K562 (cell line): Measurements from ENCODE around the gene GJB4. TPM values are rescaled to one million over a fixed set of nuclear protein-coding genes. Genes with fewer than 3 reads are reported as not detected.

Source experiments
- ATAC-seq: fragments of 200-7000 bp; cut with Tn5 transposase; 3 replicates; pipeline ENCODE4 v1.9.1; 2020; ENCODE audit warnings: moderate library complexity
- BruUV-seq: library from RNA; stranded (reverse); fragments of 400-500 nt; replicated peaks from 2 replicates; lab custom pipeline; 2021; lab: Mats Ljungman, UMichigan
- CTCF ChIA-PET: fragments of 300-600 bp; formaldehyde crosslinking; extraction: SDS; loops from one replicate; lab custom pipeline; 2021; ENCODE audit warnings: low intra/inter-chr PET ratio; lab: Yijun Ruan, JAX
- POLR2A ChIA-PET: fragments of 300-600, 350-650 bp; sonication (Branson Sonifier 250); formaldehyde crosslinking; extraction: SDS; loops from one replicate; lab custom pipeline; 2021; ENCODE audit warnings: antibody characterized with exemption, inconsistent platforms; lab: Yijun Ruan, JAX
- DNase-seq, 4 experiments: peaks; one replicate each; pipeline versions ENCODE4 v3.0.0 to v3.0.0-alpha.2; 2011 to 2018; ENCODE audit warnings: low spot score in 3 of 4, mixed read lengths in 3 of 4; ENCODE audit errors: extremely low read depth in 1 of 4
- FAIRE-seq: peaks from 2 replicates; lab custom pipeline; 2011; peaks lifted over from hg19 to GRCh38; lab: Jason Lieb, UNC
- H2AFZ ChIP-seq: 2 replicates; pipeline ENCODE4 v1.6.0; 2011; ENCODE audit warnings: low read depth, low read length, control low read depth, inconsistent platforms
- H3K27ac ChIP-seq: fragments of 200-600 bp; 3 replicates; pipeline ENCODE4 v1.8.0; 2011; ENCODE audit warnings: low read depth, mild to moderate bottlenecking, control low read depth, inconsistent platforms, low read length, moderate library complexity, mixed read lengths; ENCODE audit errors: extremely low read depth
- H3K27me3 ChIP-seq, 2 experiments: fragments of 300-600 bp in 1 of 2; 2 replicates in 1 of 2; 3 replicates in 1 of 2; pipeline versions ENCODE4 v1.6.0 to v1.8.0; 2011; ENCODE audit warnings: inconsistent platforms in 2 of 2, low read length in 2 of 2, mild to moderate bottlenecking in 1 of 2, mixed read lengths in 1 of 2, moderate library complexity in 1 of 2; ENCODE audit not compliant: control insufficient read depth in 2 of 2, insufficient read depth in 2 of 2
- H3K36me3 ChIP-seq: fragments of 300-600 bp; 3 replicates; pipeline ENCODE4 v1.8.0; 2011; ENCODE audit warnings: mild to moderate bottlenecking, low read length, inconsistent platforms; ENCODE audit not compliant: control insufficient read depth, insufficient read depth
- H3K4me1 ChIP-seq, 2 experiments: fragments of 200-600 bp in 1 of 2; replicated peaks in 1 of 2; 2 replicates in 1 of 2; 3 replicates in 1 of 2; pipeline versions ENCODE4 v1.5.1 to v1.8.0; 2011; ENCODE audit warnings: inconsistent platforms in 2 of 2, low read length in 2 of 2, mild to moderate bottlenecking in 1 of 2, mixed read lengths in 1 of 2, moderate library complexity in 1 of 2; ENCODE audit not compliant: control insufficient read depth in 2 of 2, insufficient read depth in 2 of 2
- H3K4me2 ChIP-seq: 2 replicates; pipeline ENCODE4 v1.6.1; 2011; ENCODE audit warnings: low read length, control low read depth, inconsistent platforms, mixed read lengths; ENCODE audit not compliant: insufficient read depth
- H3K4me3 ChIP-seq: fragments of 200-600 bp; sonication (generic), shearing (Covaris generic); 2 replicates; pipeline ENCODE4 v1.5.1; 2016; ENCODE audit warnings: control low read depth, inconsistent platforms
- H3K79me2 ChIP-seq: fragments of 200-600 bp; 3 replicates; pipeline ENCODE4 v1.8.0; 2011; ENCODE audit warnings: low read length, inconsistent platforms; ENCODE audit not compliant: control insufficient read depth, insufficient read depth
- H3K9ac ChIP-seq, 2 experiments: 2 replicates each; pipeline versions ENCODE4 v1.6.0 to v1.6.1; 2011; ENCODE audit warnings: low read depth in 2 of 2, low read length in 2 of 2, control low read depth in 1 of 2, inconsistent platforms in 1 of 2, mild to moderate bottlenecking in 1 of 2, mixed read lengths in 1 of 2; ENCODE audit not compliant: insufficient read depth in 1 of 2
- H3K9me1 ChIP-seq: one replicate; pipeline ENCODE4 v1.6.0; 2011; ENCODE audit warnings: inconsistent platforms, mild to moderate bottlenecking, low read length, moderate library complexity; ENCODE audit not compliant: control insufficient read depth, insufficient read depth
- H3K9me3 ChIP-seq: replicated peaks from 2 replicates; pipeline ENCODE4 v1.5.1; 2011; ENCODE audit warnings: low read depth, low read length, inconsistent platforms; ENCODE audit not compliant: control insufficient read depth, insufficient read depth
- H4K20me1 ChIP-seq: replicated peaks from 2 replicates; pipeline ENCODE4 v1.6.1; 2011; ENCODE audit warnings: low read length, inconsistent platforms, mixed read lengths; ENCODE audit not compliant: control insufficient read depth, insufficient read depth
- E2F6 ChIP-seq, 2 experiments: IDR thresholded peaks; 2 replicates each; pipeline ENCODE4 v1.6.1; 2011; ENCODE audit warnings: borderline replicate concordance in 1 of 2, control low read depth in 1 of 2, low read depth in 1 of 2, low read length in 1 of 2, mild to moderate bottlenecking in 1 of 2, mixed read lengths in 1 of 2, moderate library complexity in 1 of 2; ENCODE audit not compliant: insufficient read depth in 1 of 2, insufficient read length in 1 of 2, poor library complexity in 1 of 2, severe bottlenecking in 1 of 2; ENCODE audit errors: extremely low read depth in 1 of 2
- GABPB2 ChIP-seq: fragments of 250-450 bp; sonication (Bioruptor Pico); conservative IDR thresholded peaks from 2 replicates; pipeline ENCODE4 v1.5.1; 2021; ENCODE audit warnings: mild to moderate bottlenecking
- KDM1A ChIP-seq, 2 experiments: fragments of 450-650 bp; IDR thresholded peaks; 2 replicates each; pipeline ENCODE4 v1.6.1; 2016; ENCODE audit warnings: mild to moderate bottlenecking in 2 of 2
- ZFP30 ChIP-seq: fragments of 250-450 bp; sonication (Bioruptor Pico); IDR thresholded peaks from 2 replicates; pipeline ENCODE4 v1.8.0; 2022; ENCODE audit warnings: moderate library complexity, mild to moderate bottlenecking, inconsistent platforms, borderline replicate concordance
- ZKSCAN8 ChIP-seq: fragments of 200-800 bp; sonication (Bioruptor generic); IDR thresholded peaks from 2 replicates; pipeline ENCODE4 v1.6.1; 2016; ENCODE audit warnings: missing genetic modification characterization, missing compliant biosample characterization
- ZNF143 ChIP-seq: sonication (generic); formaldehyde crosslinking; IDR thresholded peaks from 2 replicates; pipeline ENCODE4 v1.9.0; 2022; ENCODE audit warnings: mild to moderate bottlenecking, missing genetic modification reagents
- ZNF239 ChIP-seq: fragments of 250-450 bp; sonication (Bioruptor Pico); IDR thresholded peaks from 2 replicates; pipeline ENCODE4 v1.4.0; 2020; ENCODE audit warnings: mild to moderate bottlenecking
- ZNF586 ChIP-seq: fragments of 450-650 bp; formaldehyde crosslinking; conservative IDR thresholded peaks from 2 replicates; pipeline ENCODE4 v1.4.0; 2020; ENCODE audit warnings: mild to moderate bottlenecking, moderate library complexity
- WGBS: fragments of 100-300 bp; shearing (Covaris generic); methylation state at CpG from one replicate; pipeline ENCODE4 v1.1.6; 2016; ENCODE audit warnings: low coverage, mixed read lengths; ENCODE audit not compliant: insufficient coverage; ENCODE audit errors: missing lambda C conversion rate; 5-methylcytosine and 5-hydroxymethylcytosine counted together
- in situ Hi-C: fragments of 300-500 bp; cut with MboI; formaldehyde crosslinking; loops from 4 replicates; pipeline ENCODE4 v1.15.0; 2018; ENCODE audit warnings: inconsistent platforms, mixed read lengths
- intact Hi-C: fragments of 100-400 bp; cut with micrococcal nuclease; formaldehyde crosslinking; loops from 2 replicates; pipeline ENCODE4 v1.14.2; 2022
- polyA plus RNA-seq, 8 experiments: library from polyadenylated mRNA; depleted of rRNA in 4 of 8; stranded (reverse) in 5 of 8; unstranded in 3 of 8; fragments of >200 nt; fragmentation: Nextera tagmentation in 2 of 8; fragmentation: Illumina TruSeq in 1 of 8; extraction: Ambion mirVana in 2 of 8; extraction: Trizol in 1 of 8; gene quantifications; 2 replicates each; pipeline versions ENCODE4 v1.2.1 to v1.2.3, GENCODE V29; 2011 to 2014; ENCODE audit warnings: inconsistent platforms in 1 of 8, missing spikeins in 1 of 8
- total RNA-seq, 7 experiments: library from RNA; depleted of rRNA in 6 of 7; stranded (reverse); fragments of >200 nt in 6 of 7; fragmentation: Illumina TruSeq in 2 of 7; extraction: Trizol in 2 of 7; gene quantifications; 2 replicates each; pipeline versions ENCODE4 v1.2.1 to v1.2.3, GENCODE V29; 2011 to 2021; ENCODE audit warnings: low replicate concordance in 1 of 7
- TF ChIP-seq, protein P1 (sequence below): fragments of 200-600 bp; sonication (generic); IDR thresholded peaks from one replicate; pipeline ENCODE4 v1.6.1; 2012; ENCODE audit warnings: mild to moderate bottlenecking, low read depth, low read length, inconsistent platforms

GJB4 gene
- total and polyA plus RNA-seq, 9 of the 15 experiments (the other 6 are each of a cell fraction or from before 2014, with no cell fraction given): 0.03 TPM; not detected in 8

GRCh38 chr1:34795916-34796315 lies 36.4 kb downstream of the GJB4 start:
- Histone ChIP-seq H3K36me3 (no peaks in the 10 kb centered on the region), H3K4me3 (no peak overlapping the region), H3K79me2 (no peaks in the 10 kb centered on the region), H3K9me3 (no peaks in the 10 kb centered on the region), H3K9ac (no peak overlapping the region), H4K20me1 (no peaks in the 10 kb centered on the region; the same call in 1 of the 2 replicates), H3K9me1 (no peaks in the 10 kb centered on the region), H2AFZ (no peak overlapping the region), H3K27ac (no peak overlapping the region), H3K27me3 (peaks cover 37 to 77% of the 10 kb centered on the region in 2 experiments), H3K4me2 (no peak overlapping the region), H3K4me1 (peaks cover 0 to 3% of the 10 kb centered on the region in 2 experiments; a peak in 1 of 5 replicates)
- ATAC-seq: no peak
- ChIA-PET POLR2A (interaction anchor here (0.8 kb wide), 1 partner anchor 983 kb away, joined by 3 read pairs; no protein-coding TSS in a partner anchor), CTCF (no interaction called here)
- 2% methylated on average over 6 of the region's 6 CpGs for WGBS
- DNase-seq: no peak
- in situ Hi-C loops: no loop called here
- FAIRE-seq: no peak
- intact Hi-C loops: no loop called here
- BruUV-seq: no TSS peak
- TF ChIP-seq KDM1A (IDR thresholded peaks at IDR 0.05): no peak
- no peak for TF ChIP-seq ZNF143
- no peak for TF ChIP-seq ZFP30 (CRISPR knock-in tag)
- no peak for TF ChIP-seq ZNF586
- TF ChIP-seq, protein P1, sequence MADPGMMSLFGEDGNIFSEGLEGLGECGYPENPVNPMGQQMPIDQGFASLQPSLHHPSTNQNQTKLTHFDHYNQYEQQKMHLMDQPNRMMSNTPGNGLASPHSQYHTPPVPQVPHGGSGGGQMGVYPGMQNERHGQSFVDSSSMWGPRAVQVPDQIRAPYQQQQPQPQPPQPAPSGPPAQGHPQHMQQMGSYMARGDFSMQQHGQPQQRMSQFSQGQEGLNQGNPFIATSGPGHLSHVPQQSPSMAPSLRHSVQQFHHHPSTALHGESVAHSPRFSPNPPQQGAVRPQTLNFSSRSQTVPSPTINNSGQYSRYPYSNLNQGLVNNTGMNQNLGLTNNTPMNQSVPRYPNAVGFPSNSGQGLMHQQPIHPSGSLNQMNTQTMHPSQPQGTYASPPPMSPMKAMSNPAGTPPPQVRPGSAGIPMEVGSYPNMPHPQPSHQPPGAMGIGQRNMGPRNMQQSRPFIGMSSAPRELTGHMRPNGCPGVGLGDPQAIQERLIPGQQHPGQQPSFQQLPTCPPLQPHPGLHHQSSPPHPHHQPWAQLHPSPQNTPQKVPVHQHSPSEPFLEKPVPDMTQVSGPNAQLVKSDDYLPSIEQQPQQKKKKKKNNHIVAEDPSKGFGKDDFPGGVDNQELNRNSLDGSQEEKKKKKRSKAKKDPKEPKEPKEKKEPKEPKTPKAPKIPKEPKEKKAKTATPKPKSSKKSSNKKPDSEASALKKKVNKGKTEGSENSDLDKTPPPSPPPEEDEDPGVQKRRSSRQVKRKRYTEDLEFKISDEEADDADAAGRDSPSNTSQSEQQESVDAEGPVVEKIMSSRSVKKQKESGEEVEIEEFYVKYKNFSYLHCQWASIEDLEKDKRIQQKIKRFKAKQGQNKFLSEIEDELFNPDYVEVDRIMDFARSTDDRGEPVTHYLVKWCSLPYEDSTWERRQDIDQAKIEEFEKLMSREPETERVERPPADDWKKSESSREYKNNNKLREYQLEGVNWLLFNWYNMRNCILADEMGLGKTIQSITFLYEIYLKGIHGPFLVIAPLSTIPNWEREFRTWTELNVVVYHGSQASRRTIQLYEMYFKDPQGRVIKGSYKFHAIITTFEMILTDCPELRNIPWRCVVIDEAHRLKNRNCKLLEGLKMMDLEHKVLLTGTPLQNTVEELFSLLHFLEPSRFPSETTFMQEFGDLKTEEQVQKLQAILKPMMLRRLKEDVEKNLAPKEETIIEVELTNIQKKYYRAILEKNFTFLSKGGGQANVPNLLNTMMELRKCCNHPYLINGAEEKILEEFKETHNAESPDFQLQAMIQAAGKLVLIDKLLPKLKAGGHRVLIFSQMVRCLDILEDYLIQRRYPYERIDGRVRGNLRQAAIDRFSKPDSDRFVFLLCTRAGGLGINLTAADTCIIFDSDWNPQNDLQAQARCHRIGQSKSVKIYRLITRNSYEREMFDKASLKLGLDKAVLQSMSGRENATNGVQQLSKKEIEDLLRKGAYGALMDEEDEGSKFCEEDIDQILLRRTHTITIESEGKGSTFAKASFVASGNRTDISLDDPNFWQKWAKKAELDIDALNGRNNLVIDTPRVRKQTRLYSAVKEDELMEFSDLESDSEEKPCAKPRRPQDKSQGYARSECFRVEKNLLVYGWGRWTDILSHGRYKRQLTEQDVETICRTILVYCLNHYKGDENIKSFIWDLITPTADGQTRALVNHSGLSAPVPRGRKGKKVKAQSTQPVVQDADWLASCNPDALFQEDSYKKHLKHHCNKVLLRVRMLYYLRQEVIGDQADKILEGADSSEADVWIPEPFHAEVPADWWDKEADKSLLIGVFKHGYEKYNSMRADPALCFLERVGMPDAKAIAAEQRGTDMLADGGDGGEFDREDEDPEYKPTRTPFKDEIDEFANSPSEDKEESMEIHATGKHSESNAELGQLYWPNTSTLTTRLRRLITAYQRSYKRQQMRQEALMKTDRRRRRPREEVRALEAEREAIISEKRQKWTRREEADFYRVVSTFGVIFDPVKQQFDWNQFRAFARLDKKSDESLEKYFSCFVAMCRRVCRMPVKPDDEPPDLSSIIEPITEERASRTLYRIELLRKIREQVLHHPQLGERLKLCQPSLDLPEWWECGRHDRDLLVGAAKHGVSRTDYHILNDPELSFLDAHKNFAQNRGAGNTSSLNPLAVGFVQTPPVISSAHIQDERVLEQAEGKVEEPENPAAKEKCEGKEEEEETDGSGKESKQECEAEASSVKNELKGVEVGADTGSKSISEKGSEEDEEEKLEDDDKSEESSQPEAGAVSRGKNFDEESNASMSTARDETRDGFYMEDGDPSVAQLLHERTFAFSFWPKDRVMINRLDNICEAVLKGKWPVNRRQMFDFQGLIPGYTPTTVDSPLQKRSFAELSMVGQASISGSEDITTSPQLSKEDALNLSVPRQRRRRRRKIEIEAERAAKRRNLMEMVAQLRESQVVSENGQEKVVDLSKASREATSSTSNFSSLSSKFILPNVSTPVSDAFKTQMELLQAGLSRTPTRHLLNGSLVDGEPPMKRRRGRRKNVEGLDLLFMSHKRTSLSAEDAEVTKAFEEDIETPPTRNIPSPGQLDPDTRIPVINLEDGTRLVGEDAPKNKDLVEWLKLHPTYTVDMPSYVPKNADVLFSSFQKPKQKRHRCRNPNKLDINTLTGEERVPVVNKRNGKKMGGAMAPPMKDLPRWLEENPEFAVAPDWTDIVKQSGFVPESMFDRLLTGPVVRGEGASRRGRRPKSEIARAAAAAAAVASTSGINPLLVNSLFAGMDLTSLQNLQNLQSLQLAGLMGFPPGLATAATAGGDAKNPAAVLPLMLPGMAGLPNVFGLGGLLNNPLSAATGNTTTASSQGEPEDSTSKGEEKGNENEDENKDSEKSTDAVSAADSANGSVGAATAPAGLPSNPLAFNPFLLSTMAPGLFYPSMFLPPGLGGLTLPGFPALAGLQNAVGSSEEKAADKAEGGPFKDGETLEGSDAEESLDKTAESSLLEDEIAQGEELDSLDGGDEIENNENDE: no peak
- TF ChIP-seq GABPB2 (CRISPR knock-in tag): no peak
- no peak for TF ChIP-seq ZNF239 (CRISPR knock-in tag)
- no peak for TF ChIP-seq E2F6 (IDR thresholded peaks at IDR 0.05; ENCODE audit: borderline replicate concordance in 1 of 2, extremely low read depth in 1 of 2, insufficient read depth in 1 of 2, insufficient read length in 1 of 2, low read depth in 1 of 2, low read length in 1 of 2, poor library complexity in 1 of 2, severe bottlenecking in 1 of 2)
- no peak for TF ChIP-seq ZKSCAN8 (CRISPR knock-in tag)
